Small intestine (tissue), 7 donors: Measurements from ENCODE around the gene CCL22. TPM values are rescaled to one million over a fixed set of nuclear protein-coding genes. Genes with fewer than 3 reads are reported as not detected.

Source experiments
- DNase-seq, 2 donors: peaks; one replicate each; pipeline versions ENCODE4 v3.0.0 to v3.0.0-alpha.2; 2013
- FAIRE-seq: peaks from 2 replicates; lab custom pipeline; 2012; peaks lifted over from hg19 to GRCh38; lab: Jason Lieb, UNC
- H3K27ac ChIP-seq, 3 donors: one replicate each; pipeline ENCODE4 v1.5.1; 2013; ENCODE audit warnings: low read length in 2 of 3, mild to moderate bottlenecking in 2 of 3, control low read depth in 1 of 3, inconsistent platforms in 1 of 3, low read depth in 1 of 3, moderate library complexity in 1 of 3
- H3K27me3 ChIP-seq, 3 donors: one replicate each; pipeline ENCODE4 v1.6.1; 2013; ENCODE audit warnings: low read length in 3 of 3, inconsistent platforms in 1 of 3; ENCODE audit not compliant: control insufficient read depth in 3 of 3, insufficient read depth in 3 of 3
- H3K36me3 ChIP-seq, 3 donors: one replicate each; pipeline ENCODE4 v1.6.1; 2013; ENCODE audit warnings: low read length in 3 of 3, inconsistent platforms in 1 of 3, low read depth in 1 of 3, mild to moderate bottlenecking in 1 of 3, moderate library complexity in 1 of 3; ENCODE audit not compliant: control insufficient read depth in 3 of 3, insufficient read depth in 2 of 3
- H3K4me1 ChIP-seq, 3 donors: one replicate each; pipeline ENCODE4 v1.6.1; 2013; ENCODE audit warnings: low read length in 2 of 3, inconsistent platforms in 1 of 3, low read depth in 1 of 3, mild to moderate bottlenecking in 1 of 3, moderate library complexity in 1 of 3; ENCODE audit not compliant: control insufficient read depth in 3 of 3, insufficient read depth in 2 of 3
- H3K4me3 ChIP-seq, 3 donors: one replicate each; pipeline ENCODE4 v1.5.1; 2013; ENCODE audit warnings: low read length in 3 of 3, control low read depth in 1 of 3, inconsistent platforms in 1 of 3, low read depth in 1 of 3, mild to moderate bottlenecking in 1 of 3, moderate library complexity in 1 of 3
- H3K9me3 ChIP-seq, 2 donors: one replicate each; pipeline ENCODE4 v1.6.1; 2013; ENCODE audit warnings: low read depth in 1 of 2, low read length in 1 of 2; ENCODE audit not compliant: control insufficient read depth in 2 of 2, insufficient read depth in 1 of 2
- WGBS, 3 donors: extraction: QIAGEN DNeasy Blood & Tissue Kit; methylation state at CpG; one replicate each; pipeline ENCODE4 v1.1.7; 2013; 5-methylcytosine and 5-hydroxymethylcytosine counted together
- polyA plus RNA-seq, 4 donors: library from polyadenylated mRNA; stranded (reverse) in 3 of 4; unstranded in 1 of 4; fragments of 200-250 nt in 3 of 4; fragments of 120-200 nt in 1 of 4; gene quantifications; one replicate each; pipeline versions ENCODE4 v1.2.1 to v1.2.3, GENCODE V29; 2013
- donor health status: healthy with polysubstance abuse.
- donor health status: control.
- donor health status: control.
- donor health status: Bipolar disorder and iron deficiency.
- donor health status: healthy.

The CCL22 gene
- polyA plus RNA-seq, 4 donors, result 0.16 to 0.43 TPM; not detected in 2

DNA sequence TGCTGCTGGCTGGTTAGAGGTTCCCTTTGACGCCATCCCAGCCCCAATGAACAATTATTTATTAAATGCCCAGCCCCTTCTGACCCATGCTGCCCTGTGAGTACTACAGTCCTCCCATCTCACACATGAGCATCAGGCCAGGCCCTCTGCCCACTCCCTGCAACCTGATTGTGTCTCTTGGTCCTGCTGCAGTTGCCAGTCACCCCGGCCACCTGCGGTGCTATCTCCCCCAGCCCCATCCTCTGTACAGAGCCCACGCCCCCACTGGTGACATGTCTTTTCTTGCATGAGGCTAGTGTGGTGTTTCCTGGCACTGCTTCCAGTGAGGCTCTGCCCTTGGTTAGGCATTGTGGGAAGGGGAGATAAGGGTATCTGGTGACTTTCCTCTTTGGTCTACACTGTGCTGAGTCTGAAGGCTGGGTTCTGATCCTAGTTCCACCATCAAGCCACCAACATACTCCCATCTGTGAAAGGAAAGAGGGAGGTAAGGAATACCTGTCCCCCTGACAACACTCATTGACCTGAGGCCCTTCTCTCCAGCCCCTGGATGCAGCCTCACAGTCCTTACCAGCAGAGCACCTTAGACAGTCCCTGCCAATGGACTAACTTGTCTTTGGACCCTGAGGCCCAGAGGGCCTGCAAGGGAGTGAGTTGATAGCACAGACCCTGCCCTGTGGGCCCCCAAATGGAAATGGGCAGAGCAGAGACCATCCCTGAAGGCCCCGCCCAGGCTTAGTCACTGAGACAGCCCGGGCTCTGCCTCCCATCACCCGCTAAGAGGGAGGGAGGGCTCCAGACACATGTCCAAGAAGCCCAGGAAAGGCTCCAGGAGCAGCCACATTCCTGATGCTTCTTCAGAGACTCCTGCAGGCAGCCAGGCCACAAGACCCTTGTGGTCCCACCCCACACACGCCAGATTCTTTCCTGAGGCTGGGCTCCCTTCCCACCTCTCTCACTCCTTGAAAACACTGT is 25.0 kb downstream of the CCL22 start:
- H3K27me3 ChIP-seq, result no peaks in the 10 kb centered on the region
- DNase-seq (peak in 1 of 2 donors; percentile 92), FAIRE-seq (no peak)
- 62 to 84% (median 66%) methylated on average over 6 to 8 of the region's 8 CpGs for WGBS, 3 donors
- H3K4me3 ChIP-seq, result no peak overlapping the region
- H3K9me3 ChIP-seq, result peaks cover 0 to 4% of the 10 kb centered on the region in 2 donors
- H3K4me1 ChIP-seq, result peaks cover 2 to 48% (median 5%) of the 10 kb centered on the region in 3 donors
- peaks cover 0 to 45% (median 0%) of the 10 kb centered on the region in 3 donors for H3K36me3 ChIP-seq
- peak overlapping the region in 1 of 3 donors; percentile 95 for H3K27ac ChIP-seq

DNA sequence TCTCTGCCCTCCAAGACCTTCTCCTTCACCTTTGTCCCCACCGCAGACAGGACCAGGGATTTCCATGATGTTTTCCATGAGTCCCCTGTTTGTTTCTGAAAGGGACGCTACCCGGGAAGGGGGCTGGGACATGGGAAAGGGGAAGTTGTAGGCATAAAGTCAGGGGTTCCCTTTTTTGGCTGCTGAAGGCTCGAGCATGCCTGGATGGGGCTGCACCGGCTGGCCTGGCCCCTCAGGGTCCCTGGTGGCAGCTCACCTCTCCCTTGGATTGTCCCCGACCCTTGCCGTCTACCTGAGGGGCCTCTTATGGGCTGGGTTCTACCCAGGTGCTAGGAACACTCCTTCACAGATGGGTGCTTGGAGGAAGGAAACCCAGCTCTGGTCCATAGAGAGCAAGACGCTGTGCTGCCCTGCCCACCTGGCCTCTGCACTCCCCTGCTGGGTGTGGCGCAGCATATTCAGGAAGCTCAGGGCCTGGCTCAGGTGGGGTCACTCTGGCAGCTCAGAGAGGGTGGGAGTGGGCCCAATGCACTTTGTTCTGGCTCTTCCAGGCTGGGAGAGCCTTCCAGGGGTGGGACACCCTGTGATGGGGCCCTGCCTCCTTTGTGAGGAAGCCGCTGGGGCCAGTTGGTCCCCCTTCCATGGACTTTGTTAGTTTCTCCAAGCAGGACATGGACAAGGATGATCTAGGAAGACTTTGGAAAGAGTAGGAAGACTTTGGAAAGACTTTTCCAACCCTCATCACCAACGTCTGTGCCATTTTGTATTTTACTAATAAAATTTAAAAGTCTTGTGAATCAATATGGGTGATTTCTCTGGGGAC is 25.9 kb downstream of the CCL22 start:
- DNase-seq, result peak; percentile 55 to 91
- peak overlapping the region in 1 of 3 donors; percentile 95 for H3K27ac ChIP-seq
- WGBS, 3 donors, result 32 to 44% (median 40%) methylated on average over 11 of the region's 11 CpGs

DNA sequence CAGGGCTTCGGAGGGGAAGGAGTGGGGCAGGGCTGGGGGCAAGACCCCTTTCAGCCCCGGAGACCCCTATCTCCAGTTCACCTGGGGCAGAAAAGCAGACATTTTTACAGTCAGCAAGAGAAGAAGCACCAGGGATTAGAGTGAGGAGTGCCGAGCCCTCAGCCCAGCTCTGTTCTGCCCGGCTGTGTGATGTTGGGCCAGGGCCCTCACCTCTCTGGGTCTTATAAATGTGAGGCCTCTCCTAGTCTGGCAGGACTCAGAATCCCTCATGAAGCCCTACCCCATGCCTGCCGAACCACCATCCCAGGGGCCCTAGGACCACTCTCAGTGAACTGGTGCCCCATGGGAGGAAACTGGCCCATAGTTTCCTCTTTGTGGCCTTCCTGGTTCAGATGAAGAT is 26.5 kb downstream of the CCL22 start:
- no peak overlapping the region for H3K4me3 ChIP-seq
- H3K9me3 ChIP-seq, result peaks cover 0 to 4% of the 10 kb centered on the region in 2 donors
- 84 to 91% (median 90%) methylated on average over 5 of the region's 5 CpGs for WGBS, 3 donors
- H3K4me1 ChIP-seq, result peaks cover 2 to 48% (median 5%) of the 10 kb centered on the region in 3 donors
- peaks cover 0 to 34% (median 0%) of the 10 kb centered on the region in 3 donors for H3K36me3 ChIP-seq
- peak overlapping the region in 1 of 3 donors; percentile 95 for H3K27ac ChIP-seq
- no peak for DNase-seq
- H3K27me3 ChIP-seq, result no peaks in the 10 kb centered on the region
- FAIRE-seq, result no peak

More for the DNA sequence above, 25.9 kb downstream of the CCL22 start:
- Histone ChIP-seq H3K36me3 (peaks cover 0 to 40% (median 0%) of the 10 kb centered on the region in 3 donors), H3K4me1 (peaks cover 2 to 48% (median 5%) of the 10 kb centered on the region in 3 donors), H3K9me3 (peaks cover 0 to 4% of the 10 kb centered on the region in 2 donors), H3K4me3 (no peak overlapping the region), H3K27me3 (no peaks in the 10 kb centered on the region)
- FAIRE-seq, result no peak

DNA sequence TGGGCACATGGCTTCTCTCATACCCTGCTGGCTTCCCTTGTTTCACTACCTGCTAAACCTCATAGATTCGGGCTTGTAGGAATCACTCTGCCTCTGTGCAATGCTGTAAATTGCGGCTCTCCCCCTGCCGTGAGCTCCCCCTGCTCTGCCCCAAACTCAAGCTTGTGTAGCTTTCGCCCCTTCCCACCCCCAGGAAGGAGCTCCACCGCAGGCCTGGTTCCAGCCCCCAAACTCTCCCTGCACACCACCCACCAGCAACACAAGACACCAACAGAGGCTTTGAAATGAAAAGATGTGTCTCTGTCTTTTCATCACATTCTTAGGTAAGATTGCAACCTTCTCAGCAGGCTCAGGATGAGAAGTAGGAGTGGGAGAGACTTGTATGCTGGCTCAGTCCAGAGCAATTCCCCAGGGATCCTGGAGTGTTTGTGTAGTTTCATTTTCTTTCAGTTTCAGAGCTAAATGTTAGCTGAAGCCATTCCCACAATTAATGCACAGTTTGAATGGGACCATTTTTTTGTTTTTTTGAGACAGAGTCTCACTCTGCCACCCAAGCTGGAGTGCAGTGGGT is 27.9 kb downstream of the CCL22 start:
- FAIRE-seq (no peak), DNase-seq (peak in 1 of 2 donors; percentile 49)
- Histone ChIP-seq H3K27me3 (no peaks in the 10 kb centered on the region), H3K9me3 (peaks cover 0 to 4% of the 10 kb centered on the region in 2 donors), H3K4me3 (no peak overlapping the region), H3K4me1 (peaks cover 2 to 48% (median 5%) of the 10 kb centered on the region in 3 donors), H3K36me3 (peaks cover 0 to 22% (median 0%) of the 10 kb centered on the region in 3 donors), H3K27ac (peak overlapping the region in 1 of 3 donors; percentile 26)
- 77 to 92% (median 88%) methylated on average over 5 of the region's 5 CpGs for WGBS, 3 donors

DNA sequence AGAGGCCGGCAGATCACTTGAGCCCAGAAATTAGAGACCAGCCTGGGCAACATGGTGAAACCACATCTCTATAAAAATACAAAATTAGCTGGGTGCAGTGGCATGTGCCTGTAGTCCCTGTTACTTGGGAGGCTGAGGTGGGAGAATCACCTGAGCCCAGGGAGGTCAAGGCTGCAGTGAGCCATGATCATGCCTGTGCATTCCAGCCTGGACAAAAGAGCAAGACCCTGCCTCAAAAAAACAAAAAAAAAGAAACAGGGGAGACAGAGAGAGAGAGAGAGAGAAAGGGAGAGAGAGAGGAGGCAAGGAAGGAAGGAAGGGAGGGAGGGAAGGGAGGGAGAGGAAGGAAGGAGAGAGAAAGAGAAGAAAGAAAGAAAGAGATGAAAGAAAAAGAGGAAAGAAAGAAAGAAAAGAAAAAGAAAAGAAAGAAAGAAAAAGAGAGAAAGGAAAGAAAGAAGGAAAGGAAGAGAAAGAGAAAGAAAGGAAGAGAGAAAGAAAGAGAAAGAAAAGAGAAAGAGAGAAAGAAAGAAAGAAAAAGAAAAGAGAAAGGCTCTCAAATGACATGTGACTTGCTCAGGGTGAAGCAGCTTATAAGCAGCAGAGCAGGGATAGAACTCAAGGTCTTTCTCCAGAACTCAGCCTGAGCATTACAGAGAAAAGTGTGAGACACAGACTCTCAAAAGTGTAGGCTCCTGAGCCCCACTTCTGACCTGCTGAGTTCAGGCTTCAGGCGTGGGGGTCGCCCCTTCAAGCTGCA is 29.2 kb downstream of the CCL22 start:
- WGBS, 3 donors, result 61 to 68% (median 62%) methylated on average over 3 of the region's 3 CpGs
- no peak overlapping the region for H3K4me3 ChIP-seq
- DNase-seq (no peak), FAIRE-seq (no peak)
- H3K36me3 ChIP-seq, result peaks cover 0 to 9% (median 0%) of the 10 kb centered on the region in 3 donors
- no peaks in the 10 kb centered on the region for H3K27me3 ChIP-seq
- peak overlapping the region in 1 of 3 donors; percentile 8 for H3K27ac ChIP-seq
- peaks cover 2 to 44% (median 5%) of the 10 kb centered on the region in 3 donors for H3K4me1 ChIP-seq
- H3K9me3 ChIP-seq, result peaks cover 0 to 4% of the 10 kb centered on the region in 2 donors

DNA sequence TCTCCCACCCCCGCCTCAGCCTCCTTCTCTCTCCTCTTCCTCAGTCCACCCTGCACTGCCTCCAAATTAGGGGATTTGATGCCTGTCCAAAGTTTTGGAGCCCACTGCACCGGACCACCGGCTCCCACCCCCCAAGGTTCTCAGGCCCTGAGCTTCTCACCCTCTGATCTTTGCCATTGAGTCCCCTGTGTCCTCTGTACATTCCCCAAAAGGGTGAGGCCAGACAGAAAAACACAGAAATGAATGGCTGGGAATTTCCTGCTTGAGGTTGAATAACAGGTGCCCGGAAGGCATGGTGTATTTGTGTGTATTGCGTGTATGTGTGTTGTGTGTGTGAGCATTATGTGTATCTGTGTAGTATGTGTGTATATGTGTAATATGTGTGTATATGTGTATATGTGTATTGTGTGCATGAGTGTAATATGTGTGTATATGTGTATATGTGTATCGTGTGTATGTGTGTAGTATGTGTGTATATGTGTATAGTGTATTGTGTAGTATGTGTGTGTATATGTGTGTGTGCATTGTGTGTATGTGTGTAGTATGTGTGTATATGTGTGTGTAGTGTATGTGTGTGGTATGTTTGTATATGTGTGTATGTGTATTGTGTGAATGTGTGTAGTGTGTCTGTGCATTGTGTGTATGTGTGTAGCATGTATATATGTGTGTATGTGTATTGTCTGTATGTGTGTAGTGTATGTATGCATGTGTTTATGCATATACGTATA is 29.9 kb downstream of the CCL22 start:
- no peak overlapping the region for H3K4me3 ChIP-seq
- no peak for FAIRE-seq
- H3K36me3 ChIP-seq, result peaks cover 0 to 2% (median 0%) of the 10 kb centered on the region in 3 donors
- peaks cover 2 to 36% (median 5%) of the 10 kb centered on the region in 3 donors for H3K4me1 ChIP-seq
- peak overlapping the region in 1 of 3 donors; percentile 8 for H3K27ac ChIP-seq
- peak; percentile 40 to 71 for DNase-seq
- H3K27me3 ChIP-seq, result no peaks in the 10 kb centered on the region
- WGBS, 3 donors, result 39 to 57% (median 47%) methylated on average over 7 of the region's 7 CpGs
- peaks cover 0 to 4% of the 10 kb centered on the region in 2 donors for H3K9me3 ChIP-seq

DNA sequence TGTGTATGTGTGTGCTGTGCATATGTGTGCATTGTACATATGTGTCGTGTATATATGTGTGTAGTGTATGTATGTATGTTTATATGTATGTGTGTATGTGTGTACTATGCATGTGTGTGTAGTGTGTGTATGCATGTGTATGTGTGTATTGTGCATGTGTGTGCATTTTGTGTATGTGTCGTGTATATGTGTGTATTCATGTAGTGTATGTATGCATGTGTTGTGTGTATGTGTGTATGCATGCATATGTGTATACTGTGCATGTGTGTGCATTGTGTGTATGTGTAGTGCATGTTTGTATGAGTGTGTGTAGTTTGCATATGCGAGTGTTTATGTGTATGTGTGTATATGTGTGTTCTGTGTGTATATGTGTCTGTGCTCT is 30.5 kb downstream of the CCL22 start:
- DNase-seq, result no peak
- H3K9me3 ChIP-seq, result peaks cover 0 to 4% of the 10 kb centered on the region in 2 donors
- WGBS, 3 donors, result 93 to 95% (median 94%) methylated on average over 3 of the region's 3 CpGs
- H3K27ac ChIP-seq, result no peak overlapping the region
- H3K4me3 ChIP-seq, result no peak overlapping the region
- no peaks in the 10 kb centered on the region for H3K27me3 ChIP-seq
- peaks cover 0 to 2% (median 0%) of the 10 kb centered on the region in 3 donors for H3K36me3 ChIP-seq
- peaks cover 1 to 33% (median 2%) of the 10 kb centered on the region in 3 donors for H3K4me1 ChIP-seq
- no peak for FAIRE-seq
